Measurements from ENCODE around the gene ADGRE1. TPM values are rescaled to one million over a fixed set of nuclear protein-coding genes. Genes with fewer than 3 reads are reported as not detected.

The ADGRE1 gene
- total and polyA plus RNA-seq, 2 experiments from 2014 or later = not detected

- H3K27me3 ChIP-seq (ENCODE audit: insufficient read depth) = no peaks in the 10 kb centered on the region
- ATAC-seq = no peak
- no peaks in the 10 kb centered on the region for H3K4me1 ChIP-seq (ENCODE audit: insufficient read depth)
- H2AFZ ChIP-seq = no peak overlapping the region
- H3K27ac Mint-ChIP-seq = no peak overlapping the region
- H3K36me3 ChIP-seq (ENCODE audit: insufficient read depth) = no peaks in the 10 kb centered on the region; the same call in 1 of the 2 replicates
- H3K4me1 Mint-ChIP-seq = no peaks in the 10 kb centered on the region
- H3F3A ChIP-seq (replicated peaks; ENCODE audit: low read depth) = no peaks in the 10 kb centered on the region
- no peaks in the 10 kb centered on the region for H3K9me2 ChIP-seq (ENCODE audit: insufficient read depth)
- TF ChIP-seq NANOG (IDR thresholded peaks at IDR 0.05; ENCODE audit: borderline replicate concordance) (no peak), STAT1 (IDR thresholded peaks at IDR 0.05; ENCODE audit: unreplicated experiment) (no peak)
- TF ChIP-seq, protein P1, sequence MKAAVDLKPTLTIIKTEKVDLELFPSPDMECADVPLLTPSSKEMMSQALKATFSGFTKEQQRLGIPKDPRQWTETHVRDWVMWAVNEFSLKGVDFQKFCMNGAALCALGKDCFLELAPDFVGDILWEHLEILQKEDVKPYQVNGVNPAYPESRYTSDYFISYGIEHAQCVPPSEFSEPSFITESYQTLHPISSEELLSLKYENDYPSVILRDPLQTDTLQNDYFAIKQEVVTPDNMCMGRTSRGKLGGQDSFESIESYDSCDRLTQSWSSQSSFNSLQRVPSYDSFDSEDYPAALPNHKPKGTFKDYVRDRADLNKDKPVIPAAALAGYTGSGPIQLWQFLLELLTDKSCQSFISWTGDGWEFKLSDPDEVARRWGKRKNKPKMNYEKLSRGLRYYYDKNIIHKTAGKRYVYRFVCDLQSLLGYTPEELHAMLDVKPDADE (IDR thresholded peaks at IDR 0.05) = no peak
- peaks cover 25% of the 10 kb centered on the region; the same call in 2 of the 3 replicates for H3K36me3 Mint-ChIP-seq (ENCODE audit: low read depth)
- H3K4me2 ChIP-seq = no peak overlapping the region
- DNase-seq (ENCODE audit: low spot score) = no peak
- H3K9me3 Mint-ChIP-seq = peaks cover 80% of the 10 kb centered on the region
- H3K4me3 ChIP-seq = no peak overlapping the region
- H3K27me3 Mint-ChIP-seq (ENCODE audit: insufficient read depth, low read depth, poor library complexity) = no peaks in the 10 kb centered on the region
- no peaks in the 10 kb centered on the region for H3K79me2 ChIP-seq (replicated peaks; ENCODE audit: insufficient read depth)
- H4K20me1 ChIP-seq (replicated peaks; ENCODE audit: insufficient read depth) = no peaks in the 10 kb centered on the region
- no peak overlapping the region for H3K4me3 Mint-ChIP-seq
- H3K27ac ChIP-seq (ENCODE audit: low read depth) = no peak overlapping the region
These were observed 82.1 kb downstream of the ADGRE1 start for GRCh38 chr19:6969490-6969889.

DNA sequence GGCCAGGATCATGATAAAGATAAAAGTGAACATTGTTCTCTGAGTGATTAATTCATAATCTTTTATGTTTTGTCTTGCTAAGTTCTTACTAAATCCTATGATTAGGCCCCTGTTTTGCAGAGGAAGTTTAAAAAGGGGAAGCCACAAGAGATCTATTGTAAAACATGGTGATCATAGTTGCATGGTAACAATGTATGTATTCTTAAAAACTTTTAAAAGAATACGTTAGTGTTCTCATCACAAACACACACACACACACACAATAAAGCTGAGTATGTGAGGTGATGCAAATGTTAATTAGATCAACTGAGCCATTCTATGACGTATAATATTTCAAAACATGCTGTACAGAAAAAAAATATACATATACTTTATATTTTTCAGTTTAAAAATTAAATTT is 82.6 kb downstream of the ADGRE1 start:
- no peak overlapping the region for H3K27ac ChIP-seq (ENCODE audit: low read depth)
- no peaks in the 10 kb centered on the region for H3K27me3 ChIP-seq (ENCODE audit: insufficient read depth)
- Mint-ChIP-seq H3K4me1 (no peaks in the 10 kb centered on the region), H3K4me3 (no peak overlapping the region), H3K36me3 (ENCODE audit: low read depth) (peaks cover 28% of the 10 kb centered on the region; the same call in 2 of the 3 replicates), H3K9me3 (peaks cover 86% of the 10 kb centered on the region), H3K27ac (no peak overlapping the region), H3K27me3 (ENCODE audit: insufficient read depth, low read depth, poor library complexity) (no peaks in the 10 kb centered on the region)
- H3K9me2 ChIP-seq (ENCODE audit: insufficient read depth) = no peaks in the 10 kb centered on the region
- no peaks in the 10 kb centered on the region for H4K20me1 ChIP-seq (replicated peaks; ENCODE audit: insufficient read depth)
- no peaks in the 10 kb centered on the region for H3F3A ChIP-seq (replicated peaks; ENCODE audit: low read depth)
- no peak for DNase-seq (ENCODE audit: low spot score)
- H3K4me2 ChIP-seq = no peak overlapping the region
- H2AFZ ChIP-seq = no peak overlapping the region
- no peak overlapping the region for H3K4me3 ChIP-seq
- no peaks in the 10 kb centered on the region for H3K4me1 ChIP-seq (ENCODE audit: insufficient read depth)
- ATAC-seq = no peak
- H3K79me2 ChIP-seq (replicated peaks; ENCODE audit: insufficient read depth) = no peaks in the 10 kb centered on the region
- no peaks in the 10 kb centered on the region; the same call in 1 of the 2 replicates for H3K36me3 ChIP-seq (ENCODE audit: insufficient read depth)
- TF ChIP-seq EZH2 (IDR thresholded peaks at IDR 0.05; ENCODE audit: low read depth, unreplicated experiment) (no peak), ZNF331 (CRISPR knock-in tag; IDR thresholded peaks at IDR 0.05; ENCODE audit: low read depth) (no peak), ZNF114 (CRISPR knock-in tag; IDR thresholded peaks at IDR 0.05) (no peak), POLR2AphosphoS5 (IDR thresholded peaks at IDR 0.05; ENCODE audit: low read depth) (no peak), NANOG (IDR thresholded peaks at IDR 0.05; ENCODE audit: borderline replicate concordance) (no peak), CTCF (conservative IDR thresholded peaks at IDR 0.05; ENCODE audit: low read depth in 2 of 2) (no peak), CREB1 (CRISPR knock-in tag; IDR thresholded peaks at IDR 0.05; ENCODE audit: low read depth) (no peak), JUNB (IDR thresholded peaks at IDR 0.05; ENCODE audit: unreplicated experiment) (no peak), STAT1 (IDR thresholded peaks at IDR 0.05; ENCODE audit: unreplicated experiment) (no peak)
- TF ChIP-seq, protein P2, sequence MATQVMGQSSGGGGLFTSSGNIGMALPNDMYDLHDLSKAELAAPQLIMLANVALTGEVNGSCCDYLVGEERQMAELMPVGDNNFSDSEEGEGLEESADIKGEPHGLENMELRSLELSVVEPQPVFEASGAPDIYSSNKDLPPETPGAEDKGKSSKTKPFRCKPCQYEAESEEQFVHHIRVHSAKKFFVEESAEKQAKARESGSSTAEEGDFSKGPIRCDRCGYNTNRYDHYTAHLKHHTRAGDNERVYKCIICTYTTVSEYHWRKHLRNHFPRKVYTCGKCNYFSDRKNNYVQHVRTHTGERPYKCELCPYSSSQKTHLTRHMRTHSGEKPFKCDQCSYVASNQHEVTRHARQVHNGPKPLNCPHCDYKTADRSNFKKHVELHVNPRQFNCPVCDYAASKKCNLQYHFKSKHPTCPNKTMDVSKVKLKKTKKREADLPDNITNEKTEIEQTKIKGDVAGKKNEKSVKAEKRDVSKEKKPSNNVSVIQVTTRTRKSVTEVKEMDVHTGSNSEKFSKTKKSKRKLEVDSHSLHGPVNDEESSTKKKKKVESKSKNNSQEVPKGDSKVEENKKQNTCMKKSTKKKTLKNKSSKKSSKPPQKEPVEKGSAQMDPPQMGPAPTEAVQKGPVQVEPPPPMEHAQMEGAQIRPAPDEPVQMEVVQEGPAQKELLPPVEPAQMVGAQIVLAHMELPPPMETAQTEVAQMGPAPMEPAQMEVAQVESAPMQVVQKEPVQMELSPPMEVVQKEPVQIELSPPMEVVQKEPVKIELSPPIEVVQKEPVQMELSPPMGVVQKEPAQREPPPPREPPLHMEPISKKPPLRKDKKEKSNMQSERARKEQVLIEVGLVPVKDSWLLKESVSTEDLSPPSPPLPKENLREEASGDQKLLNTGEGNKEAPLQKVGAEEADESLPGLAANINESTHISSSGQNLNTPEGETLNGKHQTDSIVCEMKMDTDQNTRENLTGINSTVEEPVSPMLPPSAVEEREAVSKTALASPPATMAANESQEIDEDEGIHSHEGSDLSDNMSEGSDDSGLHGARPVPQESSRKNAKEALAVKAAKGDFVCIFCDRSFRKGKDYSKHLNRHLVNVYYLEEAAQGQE (IDR thresholded peaks at IDR 0.05; ENCODE audit: unreplicated experiment) = no peak
- TF ChIP-seq, protein P1 (IDR thresholded peaks at IDR 0.05) = no peak

Measured in GM23338 (cell line).